ENCODE measurements around the gene KYNU. TPM values are rescaled to one million over a fixed set of nuclear protein-coding genes. Genes with fewer than 3 reads are reported as not detected.

The KYNU gene
- total RNA-seq, 1 experiment from 2014 or later = 0.37 TPM

- no peak overlapping the region for H3K23ac ChIP-seq (ENCODE audit: insufficient read length, low read depth, low read length)
- H2AFZ ChIP-seq (ENCODE audit: low read length) = no peak overlapping the region
- H3K27me3 Mint-ChIP-seq (ENCODE audit: low read depth) = no peaks in the 10 kb centered on the region
- no peak overlapping the region for H3K14ac ChIP-seq (ENCODE audit: insufficient read depth, low read length)
- H2BK5ac ChIP-seq (ENCODE audit: insufficient read length, low read length) = no peak overlapping the region
- no peak overlapping the region for H2BK15ac ChIP-seq (ENCODE audit: low read depth, low read length)
- no peak overlapping the region for H3K4me3 Mint-ChIP-seq
- no peaks in the 10 kb centered on the region for H3K79me1 ChIP-seq (ENCODE audit: insufficient read depth, low read depth, low read length, poor library complexity, severe bottlenecking)
- no peak overlapping the region for H3K27ac Mint-ChIP-seq
- no peak for DNase-seq
- H4K8ac ChIP-seq (replicated peaks; ENCODE audit: insufficient read length, low read depth, low read length) = no peak overlapping the region
- H3K79me2 ChIP-seq (ENCODE audit: insufficient read depth, low read length) = no peaks in the 10 kb centered on the region
- no peaks in the 10 kb centered on the region for H3K9me3 ChIP-seq (ENCODE audit: control insufficient read depth, low read depth, low read length)
- peaks cover 6 to 8% of the 10 kb centered on the region in 2 experiments for H3K4me1 Mint-ChIP-seq
- H3K4me2 ChIP-seq (ENCODE audit: insufficient read depth, insufficient read length, low read length) = no peak overlapping the region
- H4K91ac ChIP-seq (ENCODE audit: insufficient read length, low read depth, low read length) = no peak overlapping the region
- no peak overlapping the region for H2AK5ac ChIP-seq (ENCODE audit: insufficient read length, low read length)
- H2BK12ac ChIP-seq (ENCODE audit: insufficient read length, low read depth, low read length) = no peak overlapping the region
- no peak overlapping the region for H3K56ac ChIP-seq (ENCODE audit: insufficient read length, low read depth, low read length)
- no CpG with 5 or more reads among the region's 1 CpG for whole genome bisulfite sequencing (ENCODE audit: extremely low coverage, insufficient read length, low lambda C conversion rate)
- TF ChIP-seq CTCF (conservative IDR thresholded peaks at IDR 0.05) = no peak
- H3K27ac ChIP-seq (ENCODE audit: insufficient read length, low read depth, low read length) = no peak overlapping the region
- no peaks in the 10 kb centered on the region for H4K20me1 ChIP-seq (ENCODE audit: control insufficient read depth, insufficient read depth, insufficient read length)
- no peaks in the 10 kb centered on the region for H3K4me1 ChIP-seq (ENCODE audit: insufficient read depth, low read length)
- no peak overlapping the region for H3K4ac ChIP-seq (ENCODE audit: low read depth, low read length)
- H3K9me3 Mint-ChIP-seq = no peaks in the 10 kb centered on the region; a peak in 1 of 5 replicates
- no peak overlapping the region for H4K5ac ChIP-seq (ENCODE audit: insufficient read length, low read depth, low read length)
- H2BK20ac ChIP-seq (ENCODE audit: low read depth, low read length, poor library complexity, severe bottlenecking) = no peak overlapping the region
- H3T11ph ChIP-seq (ENCODE audit: low read length) = no peak overlapping the region
- H3K27me3 ChIP-seq (ENCODE audit: insufficient read depth, low read length) = no peaks in the 10 kb centered on the region
- H3K9ac ChIP-seq (ENCODE audit: extremely low read depth, insufficient read length, low read length) = no peak overlapping the region
- H3K36me3 Mint-ChIP-seq (ENCODE audit: insufficient read depth in 1 of 3, low read depth in 3 of 3) = no peaks in the 10 kb centered on the region
- no peak overlapping the region for H3K18ac ChIP-seq (ENCODE audit: insufficient read length, low read depth, low read length)
- H2BK120ac ChIP-seq (ENCODE audit: low read depth, low read length, poor library complexity, severe bottlenecking) = no peak overlapping the region
- H3K23me2 ChIP-seq (ENCODE audit: insufficient read length, low read depth, low read length, poor library complexity, severe bottlenecking) = no peaks in the 10 kb centered on the region
Measured at GRCh38 chr2:142983174-142983573, 105.7 kb downstream of the KYNU start.

All from H9 (cell line).